Measurements from ENCODE around the gene GRAMD1B.

GRCh38 chr11:123652599-123652998 lies 222.5 kb downstream of the GRAMD1B start:
- TF ChIP-seq EZH2 (IDR thresholded peaks at IDR 0.05; ENCODE audit: borderline replicate concordance, low read depth, low read length, severe bottlenecking), result no peak
- TF ChIP-seq CTCF (IDR thresholded peaks at IDR 0.05; ENCODE audit: borderline replicate concordance, extremely low read depth, low read length, poor library complexity, severe bottlenecking), result no peak
